ENCODE results near the gene KCNK1. TPM values are rescaled to one million over a fixed set of nuclear protein-coding genes. Genes with fewer than 3 reads are reported as not detected.
A peak's percentile ranks its signal among the peaks of the same experiment; 100 is the strongest.

Gene KCNK1
- total RNA-seq, result 0.24 to 0.37 TPM (median 0.31 TPM) in 3 replicates
- long read RNA-seq, result 0 reads

DNA sequence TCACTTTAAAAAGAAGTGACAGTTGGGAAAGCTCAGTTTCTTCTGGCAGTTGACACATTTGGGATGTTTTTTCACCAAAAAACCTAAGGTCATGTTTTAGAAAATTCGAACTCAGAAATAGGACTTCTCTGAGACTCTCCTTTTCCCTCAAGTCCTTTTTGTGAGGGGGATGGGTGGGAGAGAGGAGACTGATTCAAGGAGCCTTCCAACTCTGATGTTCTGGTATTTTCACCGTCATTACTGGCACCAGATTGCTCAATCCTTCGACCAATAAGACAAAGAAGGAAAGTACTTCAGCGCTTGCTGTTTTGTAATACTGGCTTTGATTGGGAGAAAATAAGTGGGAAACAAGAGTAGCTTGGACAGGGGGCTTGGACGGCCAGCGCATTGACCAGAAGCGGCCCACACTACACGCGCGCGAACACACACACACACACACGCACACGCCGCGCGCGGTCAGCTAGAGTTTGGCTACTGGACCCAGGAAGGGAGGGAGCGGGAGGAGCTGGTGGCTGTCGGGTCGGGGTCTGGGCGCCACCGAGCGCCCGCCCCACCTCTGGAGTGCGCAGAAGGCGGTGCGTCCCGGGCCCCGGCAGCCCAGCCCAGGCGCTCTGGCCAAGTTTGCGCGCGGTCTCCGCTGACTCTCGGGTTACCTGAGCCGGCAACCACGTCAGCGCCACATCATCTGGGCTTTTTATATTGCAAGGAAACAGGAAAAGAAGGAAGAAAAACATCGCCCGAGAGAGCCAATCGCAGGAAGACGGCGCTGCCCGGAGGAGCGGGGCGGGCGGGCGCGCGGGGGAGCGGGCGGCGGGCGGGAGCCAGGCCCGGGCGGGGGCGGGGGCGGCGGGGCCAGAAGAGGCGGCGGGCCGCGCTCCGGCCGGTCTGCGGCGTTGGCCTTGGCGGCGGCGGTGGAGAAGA, at the start of gene KCNK1:
KCNK1 (plus strand) TSS at position 855 of the 921 bp plus-strand sequence; CDS start at position 921, 66 bp downstream.
- no peak for DNase-seq (ENCODE audit: low spot score)
- peak within 1 kb of the TSS; percentile 74 for H3K4me3 Mint-ChIP-seq (ENCODE audit: unreplicated experiment)
- TF ChIP-seq, protein P1, sequence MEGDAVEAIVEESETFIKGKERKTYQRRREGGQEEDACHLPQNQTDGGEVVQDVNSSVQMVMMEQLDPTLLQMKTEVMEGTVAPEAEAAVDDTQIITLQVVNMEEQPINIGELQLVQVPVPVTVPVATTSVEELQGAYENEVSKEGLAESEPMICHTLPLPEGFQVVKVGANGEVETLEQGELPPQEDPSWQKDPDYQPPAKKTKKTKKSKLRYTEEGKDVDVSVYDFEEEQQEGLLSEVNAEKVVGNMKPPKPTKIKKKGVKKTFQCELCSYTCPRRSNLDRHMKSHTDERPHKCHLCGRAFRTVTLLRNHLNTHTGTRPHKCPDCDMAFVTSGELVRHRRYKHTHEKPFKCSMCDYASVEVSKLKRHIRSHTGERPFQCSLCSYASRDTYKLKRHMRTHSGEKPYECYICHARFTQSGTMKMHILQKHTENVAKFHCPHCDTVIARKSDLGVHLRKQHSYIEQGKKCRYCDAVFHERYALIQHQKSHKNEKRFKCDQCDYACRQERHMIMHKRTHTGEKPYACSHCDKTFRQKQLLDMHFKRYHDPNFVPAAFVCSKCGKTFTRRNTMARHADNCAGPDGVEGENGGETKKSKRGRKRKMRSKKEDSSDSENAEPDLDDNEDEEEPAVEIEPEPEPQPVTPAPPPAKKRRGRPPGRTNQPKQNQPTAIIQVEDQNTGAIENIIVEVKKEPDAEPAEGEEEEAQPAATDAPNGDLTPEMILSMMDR (IDR thresholded peaks at IDR 0.05), result no peak

DNA sequence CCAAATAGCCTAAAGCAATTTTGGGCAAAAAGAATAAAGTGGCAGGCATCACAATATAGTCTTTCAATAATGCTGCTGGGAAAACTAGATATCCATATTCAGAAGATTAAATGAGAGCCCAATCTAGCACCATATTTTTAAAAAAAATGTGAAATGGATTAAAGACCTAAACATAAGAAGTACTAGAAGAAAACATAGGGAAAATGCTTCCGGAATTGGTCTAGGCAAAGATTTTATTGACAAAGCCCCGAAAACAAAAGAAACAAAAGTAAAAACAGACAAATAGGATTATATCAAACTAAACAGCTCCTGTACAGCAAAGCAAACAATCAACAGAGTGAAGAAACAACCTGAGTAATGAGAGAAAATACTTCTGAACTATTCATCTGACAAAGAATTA, 48.6 kb upstream of the KCNK1 start:
- Mint-ChIP-seq H3K27me3 (ENCODE audit: low read depth) (no peaks in the 10 kb centered on the region), H3K4me3 (ENCODE audit: unreplicated experiment) (no peak overlapping the region), H3K36me3 (ENCODE audit: low read depth) (no peaks in the 10 kb centered on the region), H3K4me1 (ENCODE audit: low read depth) (no peaks in the 10 kb centered on the region), H3K9me3 (ENCODE audit: low read depth) (peaks cover 37% of the 10 kb centered on the region), H3K27ac (ENCODE audit: unreplicated experiment) (no peak overlapping the region)
- TF ChIP-seq, protein P1 (IDR thresholded peaks at IDR 0.05), result no peak
- DNase-seq (ENCODE audit: low spot score), result no peak

More for the DNA sequence above, at the start of gene KCNK1:
- Mint-ChIP-seq H3K27ac (ENCODE audit: unreplicated experiment) (no peak within 1 kb of the TSS), H3K27me3 (ENCODE audit: low read depth) (peaks cover 63% of the 10 kb centered on the region), H3K4me1 (ENCODE audit: low read depth) (peaks cover 10% of the 10 kb centered on the region), H3K36me3 (ENCODE audit: low read depth) (no peaks in the 10 kb centered on the region), H3K9me3 (ENCODE audit: low read depth) (no peaks in the 10 kb centered on the region)

DNA sequence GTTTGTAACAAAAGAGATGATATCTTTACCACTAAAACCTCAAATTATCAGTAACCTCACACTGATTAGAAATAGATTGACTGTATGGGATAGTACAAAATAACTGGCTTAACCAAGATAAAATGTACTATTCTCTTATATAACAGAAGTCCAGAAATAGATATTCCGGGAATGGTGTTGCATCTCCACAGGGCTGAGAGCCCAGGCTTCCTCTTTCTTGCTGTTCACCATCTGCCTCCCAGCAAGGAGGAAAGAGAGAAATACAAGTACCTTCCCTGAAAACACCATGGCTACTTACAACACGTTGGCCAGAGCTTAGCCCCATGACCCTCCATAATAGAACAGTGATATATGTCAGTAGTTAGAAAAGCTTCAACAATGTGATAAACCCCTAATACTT, 47.0 kb upstream of the KCNK1 start:
- Mint-ChIP-seq H3K27me3 (ENCODE audit: low read depth) (no peaks in the 10 kb centered on the region), H3K27ac (ENCODE audit: unreplicated experiment) (no peak overlapping the region), H3K9me3 (ENCODE audit: low read depth) (peaks cover 29% of the 10 kb centered on the region), H3K4me3 (ENCODE audit: unreplicated experiment) (no peak overlapping the region), H3K36me3 (ENCODE audit: low read depth) (no peaks in the 10 kb centered on the region), H3K4me1 (ENCODE audit: low read depth) (no peaks in the 10 kb centered on the region)
- TF ChIP-seq, protein P1 (IDR thresholded peaks at IDR 0.05), result no peak
- no peak for DNase-seq (ENCODE audit: low spot score)

DNA sequence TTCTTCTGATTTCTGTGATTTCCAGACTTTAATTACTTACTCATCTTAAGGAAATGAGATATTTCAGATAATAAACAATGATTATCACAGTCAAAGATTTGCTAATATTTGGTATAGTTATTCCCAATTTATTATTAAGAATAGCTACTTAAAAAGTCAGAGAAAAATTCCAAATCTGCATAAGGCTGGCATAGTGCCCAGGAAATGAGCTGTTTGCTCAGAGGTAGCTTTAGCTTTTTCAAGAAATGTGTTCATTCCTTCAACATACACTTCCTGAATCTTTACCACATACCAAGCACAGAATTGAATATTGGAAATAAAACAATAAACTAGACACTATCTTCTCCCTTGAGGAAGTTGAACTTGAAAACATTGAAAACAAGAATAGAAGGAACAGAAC, 44.3 kb upstream of the KCNK1 start:
- Mint-ChIP-seq H3K36me3 (ENCODE audit: low read depth) (no peaks in the 10 kb centered on the region), H3K4me3 (ENCODE audit: unreplicated experiment) (no peak overlapping the region), H3K4me1 (ENCODE audit: low read depth) (no peaks in the 10 kb centered on the region), H3K9me3 (ENCODE audit: low read depth) (peaks cover 7% of the 10 kb centered on the region), H3K27me3 (ENCODE audit: low read depth) (peaks cover 4% of the 10 kb centered on the region), H3K27ac (ENCODE audit: unreplicated experiment) (no peak overlapping the region)
- TF ChIP-seq, protein P1 (IDR thresholded peaks at IDR 0.05), result no peak
- no peak for DNase-seq (ENCODE audit: low spot score)

DNA sequence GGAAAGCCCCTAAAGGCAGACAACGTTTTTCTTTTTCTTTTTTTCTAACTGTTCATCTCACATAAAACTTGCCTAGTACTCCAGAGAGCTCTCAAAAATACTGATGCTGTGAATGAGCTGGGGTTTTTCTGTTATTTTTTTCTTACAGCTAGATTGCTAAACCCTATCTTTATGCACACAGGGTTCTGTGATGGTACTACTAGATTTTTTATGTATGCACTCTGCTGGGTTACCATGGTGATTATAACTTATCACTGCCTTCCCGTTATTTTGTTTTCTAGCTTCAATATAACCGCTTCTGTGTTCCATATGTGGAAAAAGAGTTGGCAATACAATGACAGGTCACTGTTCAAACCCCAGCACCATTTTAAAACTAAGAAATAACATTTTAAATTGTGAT, 43.7 kb upstream of the KCNK1 start:
- Mint-ChIP-seq H3K27ac (ENCODE audit: unreplicated experiment) (no peak overlapping the region), H3K4me3 (ENCODE audit: unreplicated experiment) (no peak overlapping the region), H3K36me3 (ENCODE audit: low read depth) (no peaks in the 10 kb centered on the region), H3K9me3 (ENCODE audit: low read depth) (peaks cover 4% of the 10 kb centered on the region), H3K27me3 (ENCODE audit: low read depth) (peaks cover 4% of the 10 kb centered on the region), H3K4me1 (ENCODE audit: low read depth) (no peaks in the 10 kb centered on the region)
- DNase-seq (ENCODE audit: low spot score), result no peak
- TF ChIP-seq, protein P1 (IDR thresholded peaks at IDR 0.05), result no peak
